SK-N-SH (cell line): ENCODE measurements around the gene SLC8A2. TPM values are rescaled to one million over a fixed set of nuclear protein-coding genes. Genes with fewer than 3 reads are reported as not detected.

Source experiments
- CTCF ChIA-PET: fragments of 300-600, 350-600 bp; formaldehyde crosslinking; extraction: SDS; loops from one replicate; lab custom pipeline; 2021; lab: Yijun Ruan, JAX
- POLR2A ChIA-PET: fragments of 350-600 bp; sonication (Branson Sonifier 250); formaldehyde crosslinking; extraction: SDS; loops from one replicate; lab custom pipeline; 2020; ENCODE audit warnings: antibody characterized with exemption, inconsistent platforms; lab: Yijun Ruan, JAX
- DNase-seq: peaks from one replicate; pipeline ENCODE4 v3.0.0; 2012
- H2AFZ ChIP-seq: fragments of 200-600 bp; sonication (generic); 2 replicates; pipeline ENCODE4 v1.8.1; 2016; ENCODE audit warnings: antibody characterized with exemption, mild to moderate bottlenecking, low read depth
- H3F3A ChIP-seq: fragments of 200-600 bp; sonication (generic); replicated peaks from 2 replicates; pipeline ENCODE3; 2016; ENCODE audit warnings: antibody characterized with exemption, mild to moderate bottlenecking; ENCODE audit not compliant: insufficient read depth
- H3K27ac ChIP-seq, 2 experiments: fragments of 200-500 bp in 1 of 2; fragments of 200-600 bp in 1 of 2; sonication (Bioruptor generic) in 1 of 2; sonication (generic), shearing (Covaris generic) in 1 of 2; 2 replicates each; pipeline versions ENCODE4 v1.5.1 to v1.6.1; 2014 to 2016; ENCODE audit warnings: low read depth in 2 of 2, inconsistent platforms in 1 of 2, low read length in 1 of 2, mild to moderate bottlenecking in 1 of 2, mixed read lengths in 1 of 2
- H3K27me3 ChIP-seq: fragments of 200-600 bp; sonication (generic), shearing (Covaris generic); 2 replicates; pipeline ENCODE4 v1.6.1; 2016; ENCODE audit warnings: mixed run types; ENCODE audit not compliant: insufficient read depth
- H3K36me3 ChIP-seq, 2 experiments: fragments of 200-500 bp in 1 of 2; fragments of 200-600 bp in 1 of 2; sonication (Bioruptor generic) in 1 of 2; sonication (generic) in 1 of 2; replicated peaks in 1 of 2; 2 replicates each; pipeline versions ENCODE3 to v1.5.1; 2014 to 2016; ENCODE audit warnings: low read length in 1 of 2, mild to moderate bottlenecking in 1 of 2; ENCODE audit not compliant: insufficient read depth in 2 of 2, control insufficient read depth in 1 of 2
- H3K4me1 ChIP-seq, 2 experiments: fragments of 200-500 bp in 1 of 2; fragments of 200-600 bp in 1 of 2; sonication (Bioruptor generic) in 1 of 2; sonication (generic), shearing (Covaris generic) in 1 of 2; 2 replicates each; pipeline versions ENCODE4 v1.5.1 to v1.6.1; 2014 to 2016; ENCODE audit warnings: low read depth in 1 of 2, low read length in 1 of 2, mixed run types in 1 of 2; ENCODE audit not compliant: insufficient read depth in 2 of 2, control insufficient read depth in 1 of 2
- H3K4me2 ChIP-seq: fragments of 200-600 bp; sonication (generic), shearing (Covaris generic); 2 replicates; pipeline ENCODE4 v1.6.1; 2017; ENCODE audit warnings: mixed run types
- H3K4me3 ChIP-seq, 2 experiments: fragments of 200-500 bp in 1 of 2; fragments of 200-600 bp in 1 of 2; sonication (Bioruptor generic) in 1 of 2; sonication (generic), shearing (Covaris generic) in 1 of 2; 2 replicates each; pipeline versions ENCODE4 v1.5.1 to v1.8.1; 2014 to 2016; ENCODE audit warnings: low read depth in 2 of 2, inconsistent platforms in 1 of 2, low read length in 1 of 2, mild to moderate bottlenecking in 1 of 2, mixed read lengths in 1 of 2, moderate library complexity in 1 of 2
- H3K79me2 ChIP-seq: fragments of 200-600 bp; sonication (generic); 2 replicates; pipeline ENCODE4 v1.8.1; 2017; ENCODE audit warnings: mild to moderate bottlenecking; ENCODE audit not compliant: insufficient read depth
- H3K9ac ChIP-seq: fragments of 200-600 bp; sonication (generic); 2 replicates; pipeline ENCODE4 v1.6.1; 2017; ENCODE audit warnings: mixed run types
- H3K9me2 ChIP-seq: fragments of 200-600 bp; sonication (generic); 2 replicates; pipeline ENCODE4 v1.6.1; 2017; ENCODE audit warnings: mixed run types
- H3K9me3 ChIP-seq: fragments of 200-600 bp; sonication (generic); 2 replicates; pipeline ENCODE4 v1.6.1; 2017; ENCODE audit warnings: mixed run types, mild to moderate bottlenecking, moderate library complexity
- H4K20me1 ChIP-seq: fragments of 200-600 bp; sonication (generic); 2 replicates; pipeline ENCODE4 v1.6.1; 2017; ENCODE audit warnings: mild to moderate bottlenecking, mixed run types; ENCODE audit not compliant: insufficient read depth
- ELF1 ChIP-seq: IDR thresholded peaks from 2 replicates; pipeline ENCODE4 v1.4.0; 2012
- EZH2phosphoT487 ChIP-seq: fragments of 200-600 bp; sonication (generic); IDR thresholded peaks from 2 replicates; pipeline ENCODE4 v1.6.1; 2017; ENCODE audit warnings: low read depth, mixed run types, mild to moderate bottlenecking, antibody characterized with exemption, moderate library complexity, borderline replicate concordance
- FOSL2 ChIP-seq: IDR thresholded peaks from 2 replicates; pipeline ENCODE4 v1.4.0; 2012; ENCODE audit warnings: low read depth, mild to moderate bottlenecking, moderate library complexity, borderline replicate concordance
- FOXJ3 ChIP-seq: sonication (generic); formaldehyde crosslinking; IDR thresholded peaks from 2 replicates; pipeline ENCODE4 v1.5.1; 2020; ENCODE audit warnings: mild to moderate bottlenecking, missing genetic modification reagents
- FOXM1 ChIP-seq: IDR thresholded peaks from 2 replicates; pipeline ENCODE4 v1.4.0; 2012; ENCODE audit warnings: low read depth, mild to moderate bottlenecking
- GATA2 ChIP-seq: sonication (generic); formaldehyde crosslinking; IDR thresholded peaks from 2 replicates; pipeline ENCODE4 v1.5.0; 2020; ENCODE audit warnings: mild to moderate bottlenecking, missing genetic modification reagents
- JUND ChIP-seq: IDR thresholded peaks from 2 replicates; pipeline ENCODE4 v1.4.0; 2012
- MXI1 ChIP-seq: IDR thresholded peaks from 2 replicates; pipeline ENCODE4 v1.6.1; 2012; ENCODE audit warnings: mild to moderate bottlenecking, low read depth, low read length, improper control_type of control experiment
- TAF1 ChIP-seq: IDR thresholded peaks from 2 replicates; pipeline ENCODE4 v1.6.1; 2012; ENCODE audit warnings: low read depth, mild to moderate bottlenecking, low read length, moderate library complexity, borderline replicate concordance
- TCF12 ChIP-seq: IDR thresholded peaks from 2 replicates; pipeline ENCODE4 v1.4.0; 2012
- USF1 ChIP-seq: IDR thresholded peaks from 2 replicates; pipeline ENCODE4 v1.4.0; 2012; ENCODE audit warnings: low read depth, borderline replicate concordance
- USF2 ChIP-seq: fragments of 150-350 bp; IDR thresholded peaks from 2 replicates; pipeline ENCODE4 v1.6.1; 2017; ENCODE audit warnings: antibody characterized with exemption, low read length, low read depth, borderline replicate concordance
- YY1 ChIP-seq: IDR thresholded peaks from 2 replicates; pipeline ENCODE4 v1.4.0; 2012; ENCODE audit warnings: low read depth, mild to moderate bottlenecking
- WGBS: methylation state at CpG from one replicate; pipeline ENCODE4 v1.1.6; 2017; ENCODE audit warnings: low lambda C conversion rate; 5-methylcytosine and 5-hydroxymethylcytosine counted together
- polyA plus RNA-seq, 3 experiments: library from polyadenylated mRNA; depleted of rRNA; stranded (reverse); fragments of >200 nt; gene quantifications; 2 replicates each; pipeline ENCODE4 v1.2.3, GENCODE V29; 2012
- TF ChIP-seq, protein P1 (sequence below): IDR thresholded peaks from 2 replicates; pipeline ENCODE4 v1.6.1; 2012; ENCODE audit warnings: mild to moderate bottlenecking, low read depth, low read length, moderate library complexity
- TF ChIP-seq, protein P2 (sequence below): IDR thresholded peaks from 2 replicates; pipeline ENCODE4; 2012

Gene SLC8A2
- polyA plus RNA-seq, 1 of the 3 experiments (the other 2 are of a cell fraction) = 0.58 TPM

GRCh38 chr19:47459477-47459876 lies 12.2 kb downstream of the SLC8A2 start (continued):
- TF ChIP-seq, protein P1, sequence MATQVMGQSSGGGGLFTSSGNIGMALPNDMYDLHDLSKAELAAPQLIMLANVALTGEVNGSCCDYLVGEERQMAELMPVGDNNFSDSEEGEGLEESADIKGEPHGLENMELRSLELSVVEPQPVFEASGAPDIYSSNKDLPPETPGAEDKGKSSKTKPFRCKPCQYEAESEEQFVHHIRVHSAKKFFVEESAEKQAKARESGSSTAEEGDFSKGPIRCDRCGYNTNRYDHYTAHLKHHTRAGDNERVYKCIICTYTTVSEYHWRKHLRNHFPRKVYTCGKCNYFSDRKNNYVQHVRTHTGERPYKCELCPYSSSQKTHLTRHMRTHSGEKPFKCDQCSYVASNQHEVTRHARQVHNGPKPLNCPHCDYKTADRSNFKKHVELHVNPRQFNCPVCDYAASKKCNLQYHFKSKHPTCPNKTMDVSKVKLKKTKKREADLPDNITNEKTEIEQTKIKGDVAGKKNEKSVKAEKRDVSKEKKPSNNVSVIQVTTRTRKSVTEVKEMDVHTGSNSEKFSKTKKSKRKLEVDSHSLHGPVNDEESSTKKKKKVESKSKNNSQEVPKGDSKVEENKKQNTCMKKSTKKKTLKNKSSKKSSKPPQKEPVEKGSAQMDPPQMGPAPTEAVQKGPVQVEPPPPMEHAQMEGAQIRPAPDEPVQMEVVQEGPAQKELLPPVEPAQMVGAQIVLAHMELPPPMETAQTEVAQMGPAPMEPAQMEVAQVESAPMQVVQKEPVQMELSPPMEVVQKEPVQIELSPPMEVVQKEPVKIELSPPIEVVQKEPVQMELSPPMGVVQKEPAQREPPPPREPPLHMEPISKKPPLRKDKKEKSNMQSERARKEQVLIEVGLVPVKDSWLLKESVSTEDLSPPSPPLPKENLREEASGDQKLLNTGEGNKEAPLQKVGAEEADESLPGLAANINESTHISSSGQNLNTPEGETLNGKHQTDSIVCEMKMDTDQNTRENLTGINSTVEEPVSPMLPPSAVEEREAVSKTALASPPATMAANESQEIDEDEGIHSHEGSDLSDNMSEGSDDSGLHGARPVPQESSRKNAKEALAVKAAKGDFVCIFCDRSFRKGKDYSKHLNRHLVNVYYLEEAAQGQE = no peak
- TF ChIP-seq FOXM1 = no peak
- TF ChIP-seq EZH2phosphoT487 = no peak
- TF ChIP-seq YY1 = no peak

DNA sequence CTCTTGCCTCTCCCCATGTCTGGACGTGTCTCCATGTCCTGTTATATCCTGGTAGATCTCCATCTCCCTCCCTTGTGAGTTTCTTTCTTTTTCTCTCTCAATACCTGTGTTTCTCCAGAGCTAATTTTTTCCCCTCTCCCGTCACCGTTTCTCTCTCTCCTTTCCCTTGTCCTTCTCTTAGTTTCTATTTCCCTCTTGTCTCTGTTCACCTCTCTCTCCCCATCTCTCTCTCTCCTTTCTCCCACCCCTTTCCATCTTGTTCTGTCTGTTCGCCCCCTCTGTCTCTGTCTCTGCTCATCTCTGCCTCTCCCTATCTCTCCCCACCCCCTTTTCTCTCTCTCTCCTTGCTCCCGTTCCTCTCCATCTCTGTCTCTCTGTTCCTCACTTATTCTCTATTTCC lies 13.0 kb downstream of the SLC8A2 start:
- no peak overlapping the region for H3K9ac ChIP-seq
- ChIA-PET CTCF (no interaction called here), POLR2A (no interaction called here)
- no peaks in the 10 kb centered on the region; the same call in 1 of the 2 replicates for H3K27me3 ChIP-seq
- H3K9me2 ChIP-seq = no peaks in the 10 kb centered on the region
- DNase-seq = no peak
- H3K9me3 ChIP-seq = no peaks in the 10 kb centered on the region
- H3K36me3 ChIP-seq = no peaks in the 10 kb centered on the region
- 43% methylated on average over 5 of the region's 5 CpGs for WGBS
- H3K4me1 ChIP-seq = no peaks in the 10 kb centered on the region
- H3F3A ChIP-seq = no peaks in the 10 kb centered on the region
- no peaks in the 10 kb centered on the region for H3K79me2 ChIP-seq
- H3K4me2 ChIP-seq = no peak overlapping the region
- no peak overlapping the region for H3K27ac ChIP-seq
- no peaks in the 10 kb centered on the region for H4K20me1 ChIP-seq
- no peak overlapping the region for H2AFZ ChIP-seq
- H3K4me3 ChIP-seq = no peak overlapping the region
- no peak for TF ChIP-seq MXI1
- TF ChIP-seq USF1 = no peak
- no peak for TF ChIP-seq FOXJ3 (CRISPR knock-in tag)
- TF ChIP-seq JUND = no peak
- TF ChIP-seq, protein P2, sequence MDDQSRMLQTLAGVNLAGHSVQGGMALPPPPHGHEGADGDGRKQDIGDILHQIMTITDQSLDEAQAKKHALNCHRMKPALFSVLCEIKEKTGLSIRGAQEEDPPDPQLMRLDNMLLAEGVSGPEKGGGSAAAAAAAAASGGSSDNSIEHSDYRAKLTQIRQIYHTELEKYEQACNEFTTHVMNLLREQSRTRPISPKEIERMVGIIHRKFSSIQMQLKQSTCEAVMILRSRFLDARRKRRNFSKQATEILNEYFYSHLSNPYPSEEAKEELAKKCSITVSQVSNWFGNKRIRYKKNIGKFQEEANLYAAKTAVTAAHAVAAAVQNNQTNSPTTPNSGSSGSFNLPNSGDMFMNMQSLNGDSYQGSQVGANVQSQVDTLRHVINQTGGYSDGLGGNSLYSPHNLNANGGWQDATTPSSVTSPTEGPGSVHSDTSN = no peak
- TF ChIP-seq ELF1 = no peak
- TF ChIP-seq FOSL2 = no peak
- no peak for TF ChIP-seq FOXM1
- TF ChIP-seq USF2 = no peak
- no peak for TF ChIP-seq GATA2 (CRISPR knock-in tag)
- TF ChIP-seq TCF12 = no peak
- no peak for TF ChIP-seq TAF1
